ENCODE results near the gene GLDC.

GRCh38 chr9:6655036-6655435 lies 9.5 kb upstream of the GLDC start:
- TF ChIP-seq YY1 (IDR thresholded peaks at IDR 0.05; ENCODE audit: insufficient read depth, insufficient read length) (no peak), ZNF274 (IDR thresholded peaks at IDR 0.05; ENCODE audit: low read depth, low read length) (no peak)

Data from NT2/D1 (cell line).